Central memory CD8-positive, alpha-beta T cell (primary cell): ENCODE results near the gene HECTD4.

Experiments used
- ATAC-seq: fragments of 150-1000 bp; cut with Tn5 transposase; replicated peaks from 2 replicates; pipeline ENCODE4 v1.10.0; 2022; ENCODE audit warnings: mild to moderate bottlenecking, moderate FRiP score, moderate number of reproducible peaks; ENCODE audit not compliant: poor library complexity, severe bottlenecking; ENCODE audit errors: extremely low read depth
- DNase-seq, 2 donors: peaks; one replicate each; pipeline ENCODE4 v3.0.0; 2021; ENCODE audit warnings: low spot score in 2 of 2
- H3K27ac Mint-ChIP-seq: one replicate; pipeline ENCODE4 v1.8.0; 2022; ENCODE audit warnings: low read depth, mild to moderate bottlenecking, moderate library complexity, mixed read lengths
- H3K27me3 Mint-ChIP-seq: one replicate; pipeline ENCODE4 v1.8.0; 2022; ENCODE audit warnings: mixed read lengths
- H3K36me3 Mint-ChIP-seq: one replicate; pipeline ENCODE4 v1.8.0; 2022; ENCODE audit warnings: mild to moderate bottlenecking, moderate library complexity, mixed read lengths; ENCODE audit not compliant: insufficient read depth
- H3K4me1 Mint-ChIP-seq: one replicate; pipeline ENCODE4 v1.8.0; 2022; ENCODE audit warnings: mixed read lengths
- H3K4me3 Mint-ChIP-seq: one replicate; pipeline ENCODE4 v1.8.0; 2022; ENCODE audit warnings: mild to moderate bottlenecking, moderate library complexity, mixed read lengths
- H3K9me3 Mint-ChIP-seq: one replicate; pipeline ENCODE4 v1.8.0; 2022; ENCODE audit warnings: mixed read lengths

Gene HECTD4

GRCh38 chr12:112169966-112170365 lies 212.3 kb downstream of the HECTD4 start:
- ATAC-seq (no peak), DNase-seq (no peak)
- H3K27ac Mint-ChIP-seq: peak overlapping the region; percentile 83
- peaks cover 21% of the 10 kb centered on the region for H3K36me3 Mint-ChIP-seq
- no peaks in the 10 kb centered on the region for H3K27me3 Mint-ChIP-seq
- H3K4me1 Mint-ChIP-seq: peaks cover 8% of the 10 kb centered on the region
- H3K4me3 Mint-ChIP-seq: no peak overlapping the region
- no peaks in the 10 kb centered on the region for H3K9me3 Mint-ChIP-seq

GRCh38 chr12:112169161-112169872 lies 212.9 kb downstream of the HECTD4 start:
- peaks cover 8% of the 10 kb centered on the region for H3K4me1 Mint-ChIP-seq
- no peak for DNase-seq
- peak overlapping the region; percentile 83 for H3K27ac Mint-ChIP-seq
- peaks cover 21% of the 10 kb centered on the region for H3K36me3 Mint-ChIP-seq
- ATAC-seq: no peak
- no peaks in the 10 kb centered on the region for H3K9me3 Mint-ChIP-seq
- H3K27me3 Mint-ChIP-seq: no peaks in the 10 kb centered on the region
- no peak overlapping the region for H3K4me3 Mint-ChIP-seq

- no peak overlapping the region for H3K4me3 Mint-ChIP-seq
- no peaks in the 10 kb centered on the region for H3K9me3 Mint-ChIP-seq
- H3K36me3 Mint-ChIP-seq: peaks cover 22% of the 10 kb centered on the region
- H3K27me3 Mint-ChIP-seq: no peaks in the 10 kb centered on the region
- ATAC-seq (no peak), DNase-seq (no peak)
- H3K27ac Mint-ChIP-seq: peak overlapping the region; percentile 55
- H3K4me1 Mint-ChIP-seq: peaks cover 8% of the 10 kb centered on the region
These were observed 213.7 kb downstream of the HECTD4 start for GRCh38 chr12:112168561-112168971.

GRCh38 chr12:112167718-112168525 lies 214.3 kb downstream of the HECTD4 start:
- no peak overlapping the region for H3K4me3 Mint-ChIP-seq
- ATAC-seq (no peak), DNase-seq (no peak)
- peaks cover 20% of the 10 kb centered on the region for H3K36me3 Mint-ChIP-seq
- H3K27me3 Mint-ChIP-seq: no peaks in the 10 kb centered on the region
- H3K9me3 Mint-ChIP-seq: no peaks in the 10 kb centered on the region
- H3K27ac Mint-ChIP-seq: peak overlapping the region; percentile 55
- H3K4me1 Mint-ChIP-seq: peaks cover 8% of the 10 kb centered on the region

- no peak overlapping the region for H3K4me3 Mint-ChIP-seq
- peaks cover 16% of the 10 kb centered on the region for H3K36me3 Mint-ChIP-seq
- no peaks in the 10 kb centered on the region for H3K9me3 Mint-ChIP-seq
- DNase-seq (no peak), ATAC-seq (no peak)
- peaks cover 8% of the 10 kb centered on the region for H3K4me1 Mint-ChIP-seq
- H3K27me3 Mint-ChIP-seq: no peaks in the 10 kb centered on the region
- peak overlapping the region; percentile 46 for H3K27ac Mint-ChIP-seq
These were observed 215.2 kb downstream of the HECTD4 start for GRCh38 chr12:112167031-112167461.

- H3K4me3 Mint-ChIP-seq: no peak overlapping the region
- peaks cover 8% of the 10 kb centered on the region for H3K4me1 Mint-ChIP-seq
- no peak for DNase-seq
- H3K27ac Mint-ChIP-seq: peak overlapping the region; percentile 46
- H3K36me3 Mint-ChIP-seq: peaks cover 18% of the 10 kb centered on the region
- H3K27me3 Mint-ChIP-seq: no peaks in the 10 kb centered on the region
- ATAC-seq: no peak
- H3K9me3 Mint-ChIP-seq: no peaks in the 10 kb centered on the region
These were observed 215.9 kb downstream of the HECTD4 start for GRCh38 chr12:112166051-112167015.

GRCh38 chr12:112165624-112166023 lies 216.6 kb downstream of the HECTD4 start:
- Mint-ChIP-seq H3K27ac (no peak overlapping the region), H3K36me3 (peaks cover 20% of the 10 kb centered on the region)

GRCh38 chr12:112164011-112164660 lies 218.1 kb downstream of the HECTD4 start:
- H3K9me3 Mint-ChIP-seq: no peaks in the 10 kb centered on the region
- H3K27me3 Mint-ChIP-seq: no peaks in the 10 kb centered on the region
- H3K27ac Mint-ChIP-seq: no peak overlapping the region
- ATAC-seq (no peak), DNase-seq (no peak)
- H3K36me3 Mint-ChIP-seq: peaks cover 16% of the 10 kb centered on the region
- H3K4me3 Mint-ChIP-seq: no peak overlapping the region
- H3K4me1 Mint-ChIP-seq: peaks cover 5% of the 10 kb centered on the region

More at GRCh38 chr12:112165624-112166023, 216.6 kb downstream of the HECTD4 start:
- no peaks in the 10 kb centered on the region for H3K27me3 Mint-ChIP-seq
- DNase-seq (no peak), ATAC-seq (no peak)
- H3K4me1 Mint-ChIP-seq: peaks cover 8% of the 10 kb centered on the region
- no peaks in the 10 kb centered on the region for H3K9me3 Mint-ChIP-seq
- no peak overlapping the region for H3K4me3 Mint-ChIP-seq

- Mint-ChIP-seq H3K27me3 (no peaks in the 10 kb centered on the region), H3K36me3 (peaks cover 18% of the 10 kb centered on the region), H3K4me1 (peaks cover 10% of the 10 kb centered on the region), H3K9me3 (no peaks in the 10 kb centered on the region), H3K27ac (no peak overlapping the region), H3K4me3 (no peak overlapping the region)
- no peak for DNase-seq
- ATAC-seq: no peak
These were observed 218.7 kb downstream of the HECTD4 start for GRCh38 chr12:112163471-112163991.

GRCh38 chr12:112163056-112163455 lies 219.2 kb downstream of the HECTD4 start:
- DNase-seq (no peak), ATAC-seq (no peak)
- H3K27ac Mint-ChIP-seq: no peak overlapping the region
- H3K4me1 Mint-ChIP-seq: peaks cover 14% of the 10 kb centered on the region
- no peak overlapping the region for H3K4me3 Mint-ChIP-seq
- peaks cover 18% of the 10 kb centered on the region for H3K36me3 Mint-ChIP-seq
- peaks cover 4% of the 10 kb centered on the region for H3K9me3 Mint-ChIP-seq
- no peaks in the 10 kb centered on the region for H3K27me3 Mint-ChIP-seq

GRCh38 chr12:112162241-112162790 lies 219.9 kb downstream of the HECTD4 start:
- DNase-seq: no peak
- H3K4me1 Mint-ChIP-seq: peaks cover 21% of the 10 kb centered on the region
- no peak overlapping the region for H3K4me3 Mint-ChIP-seq
- peak overlapping the region; percentile 38 for H3K27ac Mint-ChIP-seq
- H3K36me3 Mint-ChIP-seq: peaks cover 15% of the 10 kb centered on the region
- ATAC-seq: no peak
- peaks cover 9% of the 10 kb centered on the region for H3K9me3 Mint-ChIP-seq
- no peaks in the 10 kb centered on the region for H3K27me3 Mint-ChIP-seq
